GM10248 (cell line): ENCODE measurements around the gene RFX8.

Experiments used
- CTCF ChIA-PET: fragments of 300-600 bp; sonication (Branson Sonifier 250); formaldehyde crosslinking; extraction: SDS; loops from one replicate; lab custom pipeline; 2021; ENCODE audit warnings: antibody characterized with exemption; lab: Yijun Ruan, JAX
- POLR2A ChIA-PET: fragments of 350-650 bp; sonication (Branson Sonifier 250); formaldehyde crosslinking; extraction: SDS; loops from one replicate; lab custom pipeline; 2020; ENCODE audit warnings: antibody characterized with exemption; lab: Yijun Ruan, JAX
- DNase-seq: peaks from one replicate; pipeline ENCODE4 v3.0.0; 2012; ENCODE audit errors: extremely low spot score
- CTCF ChIP-seq: IDR thresholded peaks from 2 replicates; pipeline ENCODE4 v1.5.1; 2012; ENCODE audit warnings: mild to moderate bottlenecking, low read depth; ENCODE audit errors: extremely low read depth, missing control alignments, control extremely low read depth

RFX8 gene

GRCh38 chr2:101492936-101493473 lies 18.1 kb upstream of the RFX8 start:
- CTCF ChIA-PET: no interaction called here
- no peak for TF ChIP-seq CTCF

GRCh38 chr2:101486994-101487393 lies 12.1 kb upstream of the RFX8 start:
- ChIA-PET CTCF (no interaction called here), POLR2A (no interaction called here)
- no peak for DNase-seq
- TF ChIP-seq CTCF: no peak

More at GRCh38 chr2:101492936-101493473, 18.1 kb upstream of the RFX8 start:
- POLR2A ChIA-PET: no interaction called here
- DNase-seq: no peak

GRCh38 chr2:101486258-101486701 lies 11.4 kb upstream of the RFX8 start:
- no peak for DNase-seq
- no peak for TF ChIP-seq CTCF
- CTCF ChIA-PET: no interaction called here
- POLR2A ChIA-PET: interaction anchor here (0.6 kb wide), 1 partner anchor 626 kb away, joined by 3 read pairs; no protein-coding TSS in a partner anchor

GRCh38 chr2:101485856-101486255 lies 10.9 kb upstream of the RFX8 start:
- POLR2A ChIA-PET: interaction anchor here (0.6 kb wide), 1 partner anchor 625 kb away, joined by 3 read pairs; no protein-coding TSS in a partner anchor
- no peak for TF ChIP-seq CTCF
- DNase-seq: no peak
- CTCF ChIA-PET: no interaction called here

GRCh38 chr2:101480764-101481163 lies 5.9 kb upstream of the RFX8 start:
- no peak for DNase-seq
- ChIA-PET CTCF (no interaction called here), POLR2A (no interaction called here)
- TF ChIP-seq CTCF: no peak

- no peak for TF ChIP-seq CTCF
- CTCF ChIA-PET: no interaction called here
- POLR2A ChIA-PET: no interaction called here
- no peak for DNase-seq
Observed at GRCh38 chr2:101479810-101480209, 4.9 kb upstream of the RFX8 start.
